Liver (tissue), 9 donors: ENCODE measurements around the gene EFEMP2. TPM values are rescaled to one million over a fixed set of nuclear protein-coding genes. Genes with fewer than 3 reads are reported as not detected.

Experiments used
- DNase-seq: peaks from one replicate; pipeline ENCODE4 v3.0.0-alpha.2; 2017; ENCODE audit warnings: low spot score
- H3K27ac ChIP-seq, 2 donors: one replicate each; pipeline ENCODE4 v1.7.0; 2013; ENCODE audit warnings: inconsistent platforms in 2 of 2, low read length in 2 of 2, control low read depth in 1 of 2, low read depth in 1 of 2, mild to moderate bottlenecking in 1 of 2
- H3K27me3 ChIP-seq, 4 donors: one replicate each; pipeline versions ENCODE4 v1.6.1 to v1.7.0; 2013; ENCODE audit warnings: low read length in 3 of 4, inconsistent platforms in 1 of 4, mild to moderate bottlenecking in 1 of 4, moderate library complexity in 1 of 4; ENCODE audit not compliant: control insufficient read depth in 4 of 4, insufficient read depth in 4 of 4
- H3K36me3 ChIP-seq, 4 donors: one replicate each; pipeline versions ENCODE4 v1.6.1 to v1.7.0; 2013; ENCODE audit warnings: low read length in 3 of 4, mild to moderate bottlenecking in 3 of 4, low read depth in 1 of 4, moderate library complexity in 1 of 4; ENCODE audit not compliant: control insufficient read depth in 4 of 4, insufficient read depth in 3 of 4
- H3K4me1 ChIP-seq, 4 donors: one replicate each; pipeline versions ENCODE4 v1.6.1 to v1.7.0; 2013; ENCODE audit warnings: low read length in 3 of 4, mild to moderate bottlenecking in 3 of 4, moderate library complexity in 1 of 4; ENCODE audit not compliant: control insufficient read depth in 4 of 4, insufficient read depth in 4 of 4
- H3K4me3 ChIP-seq, 3 donors: one replicate each; pipeline versions ENCODE4 v1.6.1 to v1.7.0; 2013; ENCODE audit warnings: low read length in 3 of 3, control low read depth in 1 of 3, low read depth in 1 of 3, mild to moderate bottlenecking in 1 of 3
- H3K9ac ChIP-seq, 2 donors: one replicate each; pipeline ENCODE4 v1.7.0; 2013; ENCODE audit warnings: low read length in 2 of 2, mild to moderate bottlenecking in 2 of 2, moderate library complexity in 2 of 2, control low read depth in 1 of 2, low read depth in 1 of 2
- H3K9me3 ChIP-seq, 4 donors: one replicate each; pipeline versions ENCODE4 v1.6.1 to v1.7.0; 2013; ENCODE audit warnings: low read length in 3 of 4; ENCODE audit not compliant: control insufficient read depth in 4 of 4
- ATF3 ChIP-seq: IDR thresholded peaks from 2 replicates; pipeline ENCODE4 v1.6.1; 2016; ENCODE audit warnings: antibody characterized with exemption
- CTCF ChIP-seq: fragments of 150-350 bp; IDR thresholded peaks from 2 replicates; pipeline ENCODE4 v1.5.1; 2017; ENCODE audit warnings: improper control_type of control experiment, low read depth, low read length; ENCODE audit not compliant: missing input control
- EGR1 ChIP-seq, 2 donors: IDR thresholded peaks; 2 replicates each; pipeline ENCODE4 v1.6.1; 2016 to 2018; ENCODE audit warnings: antibody characterized with exemption in 2 of 2, low read depth in 2 of 2
- FOXA1 ChIP-seq: IDR thresholded peaks from 2 replicates; pipeline ENCODE4 v1.6.1; 2016; ENCODE audit warnings: antibody characterized with exemption
- FOXA2 ChIP-seq: IDR thresholded peaks from 2 replicates; pipeline ENCODE4 v1.6.1; 2016; ENCODE audit warnings: antibody characterized with exemption
- GABPA ChIP-seq, 2 donors: IDR thresholded peaks in 1 of 2; conservative IDR thresholded peaks in 1 of 2; 2 replicates each; pipeline ENCODE4 v1.6.1; 2016; ENCODE audit warnings: antibody characterized with exemption in 2 of 2, mild to moderate bottlenecking in 1 of 2, moderate library complexity in 1 of 2
- HNF4A ChIP-seq, 2 donors: conservative IDR thresholded peaks; 2 replicates each; pipeline ENCODE4 v1.6.1; 2016; ENCODE audit warnings: antibody characterized with exemption in 2 of 2, mild to moderate bottlenecking in 2 of 2
- HNF4G ChIP-seq: IDR thresholded peaks from 2 replicates; pipeline ENCODE4 v1.6.1; 2016; ENCODE audit warnings: antibody characterized with exemption
- JUND ChIP-seq, 2 donors: IDR thresholded peaks; 2 replicates each; pipeline ENCODE4 v1.6.1; 2016; ENCODE audit warnings: antibody characterized with exemption in 2 of 2
- MAX ChIP-seq: IDR thresholded peaks from 2 replicates; pipeline ENCODE4 v1.6.1; 2016; ENCODE audit warnings: antibody characterized with exemption
- NR2F2 ChIP-seq: IDR thresholded peaks from 2 replicates; pipeline ENCODE4 v1.6.1; 2016; ENCODE audit warnings: antibody characterized with exemption
- RAD21 ChIP-seq, 2 donors: IDR thresholded peaks; 2 replicates each; pipeline ENCODE4 v1.6.1; 2016; ENCODE audit warnings: antibody characterized with exemption in 2 of 2, mild to moderate bottlenecking in 2 of 2
- REST ChIP-seq: IDR thresholded peaks from 2 replicates; pipeline ENCODE4 v1.6.1; 2016; ENCODE audit warnings: antibody characterized with exemption, mild to moderate bottlenecking
- RXRA ChIP-seq, 2 donors: IDR thresholded peaks; 2 replicates each; pipeline ENCODE4 v1.6.1; 2017 to 2018; ENCODE audit warnings: antibody characterized with exemption in 2 of 2, mild to moderate bottlenecking in 1 of 2
- SP1 ChIP-seq: IDR thresholded peaks from 2 replicates; pipeline ENCODE4 v1.6.1; 2018; ENCODE audit warnings: antibody characterized with exemption, mild to moderate bottlenecking
- TAF1 ChIP-seq: conservative IDR thresholded peaks from 2 replicates; pipeline ENCODE4 v1.6.1; 2016; ENCODE audit warnings: antibody characterized with exemption, mild to moderate bottlenecking
- YY1 ChIP-seq: IDR thresholded peaks from 2 replicates; pipeline ENCODE4 v1.6.1; 2016; ENCODE audit warnings: antibody characterized with exemption, mild to moderate bottlenecking
- ZBTB33 ChIP-seq: IDR thresholded peaks from 2 replicates; pipeline ENCODE4 v1.6.1; 2016; ENCODE audit warnings: antibody characterized with exemption
- WGBS: extraction: QIAGEN DNeasy Blood & Tissue Kit; methylation state at CpG from one replicate; pipeline ENCODE4 v1.1.7; 2013; 5-methylcytosine and 5-hydroxymethylcytosine counted together
- polyA plus RNA-seq, 2 donors: library from polyadenylated mRNA; stranded (reverse) in 1 of 2; unstranded in 1 of 2; fragments of 200-250 nt in 1 of 2; fragments of >200 nt in 1 of 2; fragmentation: Nextera tagmentation in 1 of 2; extraction: Ambion mirVana in 1 of 2; gene quantifications; one replicate each; pipeline versions ENCODE4 v1.2.1 to v1.2.3, GENCODE V29; 2013 to 2015
- total RNA-seq, 2 donors: library from RNA; depleted of rRNA; stranded (reverse); fragments of >200 nt; gene quantifications; one replicate each; pipeline ENCODE4 v1.2.3, GENCODE V29; 2014
- donor health status: healthy.
- donor health status: healthy.
- donor health status: healthy.
- donor health status: healthy.
- donor health status: healthy.

Gene EFEMP2
- total and polyA plus RNA-seq, 4 donors, result 5.0 to 10.7 (median 5.3) TPM

- peaks cover 7 to 26% (median 17%) of the 10 kb centered on the region in 4 donors for H3K4me1 ChIP-seq
- no peaks in the 10 kb centered on the region for H3K36me3 ChIP-seq
- no peak for TF ChIP-seq RAD21 (IDR thresholded peaks at IDR 0.05)
- TF ChIP-seq FOXA2, result no peak
- TF ChIP-seq SP1, result no peak
- no peak for TF ChIP-seq JUND (IDR thresholded peaks at IDR 0.05)
- TF ChIP-seq HNF4A (conservative IDR thresholded peaks at IDR 0.05), result no peak
- TF ChIP-seq MAX, result no peak
- TF ChIP-seq CTCF, result no peak
- no peak for TF ChIP-seq GABPA (IDR thresholded peaks at IDR 0.05 in 1 of 2, conservative IDR thresholded peaks at IDR 0.05 in 1 of 2)
- no peak for TF ChIP-seq FOXA1
- no peak for TF ChIP-seq TAF1
- TF ChIP-seq NR2F2, result no peak
- TF ChIP-seq REST, result no peak
- TF ChIP-seq RXRA (IDR thresholded peaks at IDR 0.05), result no peak
- no peak for TF ChIP-seq HNF4G
- no peak for TF ChIP-seq ZBTB33
- TF ChIP-seq ATF3, result no peak
- no peak for TF ChIP-seq YY1
- TF ChIP-seq EGR1 (IDR thresholded peaks at IDR 0.05; ENCODE audit: low read depth in 2 of 2), result no peak
- peak overlapping the region; percentile 79 to 80 for H3K27ac ChIP-seq
- H3K9me3 ChIP-seq, result no peaks in the 10 kb centered on the region
- H3K4me3 ChIP-seq, result no peak overlapping the region
- 75% methylated on average over 16 of the region's 16 CpGs for WGBS
- no peak for DNase-seq
- no peaks in the 10 kb centered on the region for H3K27me3 ChIP-seq
- no peak overlapping the region for H3K9ac ChIP-seq
Measured at GRCh38 chr11:65894034-65894591, 21.5 kb upstream of the EFEMP2 start.
